ENCODE measurements around the gene RPS6KA6.

GRCh38 chrX:84156821-84157220, 31.2 kb downstream of the RPS6KA6 start:
- TF ChIP-seq CTCF (IDR thresholded peaks at IDR 0.05): no peak
- TF ChIP-seq POLR2A (IDR thresholded peaks at IDR 0.05): no peak
